ENCODE measurements around the gene AUTS2. TPM values are rescaled to one million over a fixed set of nuclear protein-coding genes. Genes with fewer than 3 reads are reported as not detected.

Gene AUTS2
- polyA plus RNA-seq, 1 donor from 2014 or later = 97.3 TPM

- no peaks in the 10 kb centered on the region for H3K27me3 ChIP-seq (ENCODE audit: insufficient read depth, low read depth, low read length)
- H3K9me3 ChIP-seq (ENCODE audit: low read length) = no peaks in the 10 kb centered on the region
- no peaks in the 10 kb centered on the region for H3K36me3 ChIP-seq (ENCODE audit: insufficient read depth, low read length)
- no peak overlapping the region for H3K27ac ChIP-seq (ENCODE audit: low read length)
- no peaks in the 10 kb centered on the region for H3K9me2 ChIP-seq (ENCODE audit: insufficient read depth, low read length)
- H3F3A ChIP-seq (ENCODE audit: insufficient read depth, low read length, poor library complexity, severe bottlenecking) = no peaks in the 10 kb centered on the region
- H2AFZ ChIP-seq (ENCODE audit: low read depth, low read length) = no peak overlapping the region
- peaks cover 84% of the 10 kb centered on the region for H3K79me2 ChIP-seq (replicated peaks; ENCODE audit: insufficient read depth, low read length)
- peaks cover 12% of the 10 kb centered on the region for H4K20me1 ChIP-seq (ENCODE audit: insufficient read depth)
- no peak overlapping the region for H3K9ac ChIP-seq (ENCODE audit: low read length)
- H3K4me3 ChIP-seq (ENCODE audit: low read length) = no peak overlapping the region
- no peak for TF ChIP-seq RAD21 (conservative IDR thresholded peaks at IDR 0.05)
- no peak for TF ChIP-seq TAF1 (IDR thresholded peaks at IDR 0.05; ENCODE audit: low read depth)
- TF ChIP-seq POLR2AphosphoS5 (IDR thresholded peaks at IDR 0.05) = no peak
- TF ChIP-seq SMC3 (conservative IDR thresholded peaks at IDR 0.05; ENCODE audit: poor library complexity) = no peak
- no peak for TF ChIP-seq REST (IDR thresholded peaks at IDR 0.05; ENCODE audit: borderline replicate concordance)
- no peak for TF ChIP-seq EP300 (conservative IDR thresholded peaks at IDR 0.05; ENCODE audit: poor library complexity, severe bottlenecking)
- TF ChIP-seq, protein P1, sequence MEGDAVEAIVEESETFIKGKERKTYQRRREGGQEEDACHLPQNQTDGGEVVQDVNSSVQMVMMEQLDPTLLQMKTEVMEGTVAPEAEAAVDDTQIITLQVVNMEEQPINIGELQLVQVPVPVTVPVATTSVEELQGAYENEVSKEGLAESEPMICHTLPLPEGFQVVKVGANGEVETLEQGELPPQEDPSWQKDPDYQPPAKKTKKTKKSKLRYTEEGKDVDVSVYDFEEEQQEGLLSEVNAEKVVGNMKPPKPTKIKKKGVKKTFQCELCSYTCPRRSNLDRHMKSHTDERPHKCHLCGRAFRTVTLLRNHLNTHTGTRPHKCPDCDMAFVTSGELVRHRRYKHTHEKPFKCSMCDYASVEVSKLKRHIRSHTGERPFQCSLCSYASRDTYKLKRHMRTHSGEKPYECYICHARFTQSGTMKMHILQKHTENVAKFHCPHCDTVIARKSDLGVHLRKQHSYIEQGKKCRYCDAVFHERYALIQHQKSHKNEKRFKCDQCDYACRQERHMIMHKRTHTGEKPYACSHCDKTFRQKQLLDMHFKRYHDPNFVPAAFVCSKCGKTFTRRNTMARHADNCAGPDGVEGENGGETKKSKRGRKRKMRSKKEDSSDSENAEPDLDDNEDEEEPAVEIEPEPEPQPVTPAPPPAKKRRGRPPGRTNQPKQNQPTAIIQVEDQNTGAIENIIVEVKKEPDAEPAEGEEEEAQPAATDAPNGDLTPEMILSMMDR (IDR thresholded peaks at IDR 0.05; ENCODE audit: poor library complexity, severe bottlenecking) = no peak
- TF ChIP-seq EZH2 (IDR thresholded peaks at IDR 0.05; ENCODE audit: borderline replicate concordance, insufficient read depth, low read length, poor library complexity, severe bottlenecking) = no peak
- TF ChIP-seq MXI1 (conservative IDR thresholded peaks at IDR 0.05; ENCODE audit: poor library complexity, severe bottlenecking) = no peak
- no peak overlapping the region for H3K4me2 ChIP-seq (ENCODE audit: low read length)
Measured at GRCh38 chr7:69632280-69632679, 34.0 kb downstream of the AUTS2 start.

- Histone ChIP-seq H3F3A (ENCODE audit: insufficient read depth, low read length, poor library complexity, severe bottlenecking) (no peaks in the 10 kb centered on the region), H3K36me3 (ENCODE audit: insufficient read depth, low read length) (no peaks in the 10 kb centered on the region), H2AFZ (ENCODE audit: low read depth, low read length) (no peak overlapping the region), H3K4me2 (ENCODE audit: low read length) (no peak overlapping the region), H3K79me2 (replicated peaks; ENCODE audit: insufficient read depth, low read length) (peaks cover 84% of the 10 kb centered on the region), H3K9me2 (ENCODE audit: insufficient read depth, low read length) (no peaks in the 10 kb centered on the region), H3K9me3 (ENCODE audit: low read length) (no peaks in the 10 kb centered on the region), H4K20me1 (ENCODE audit: insufficient read depth) (peaks cover 9% of the 10 kb centered on the region), H3K27me3 (ENCODE audit: insufficient read depth, low read depth, low read length) (no peaks in the 10 kb centered on the region), H3K4me3 (ENCODE audit: low read length) (no peak overlapping the region), H3K9ac (ENCODE audit: low read length) (no peak overlapping the region), H3K27ac (ENCODE audit: low read length) (no peak overlapping the region)
- TF ChIP-seq POLR2AphosphoS5 (IDR thresholded peaks at IDR 0.05) = no peak
- no peak for TF ChIP-seq SMC3 (conservative IDR thresholded peaks at IDR 0.05; ENCODE audit: poor library complexity)
- TF ChIP-seq REST (IDR thresholded peaks at IDR 0.05; ENCODE audit: borderline replicate concordance) = no peak
Measured at GRCh38 chr7:69633122-69633831, 35.0 kb downstream of the AUTS2 start.
